ENCODE data around the gene GFY. TPM values are rescaled to one million over a fixed set of nuclear protein-coding genes. Genes with fewer than 3 reads are reported as not detected.

Gene GFY
- total and polyA plus RNA-seq, 2 donors (not counting 3 experiments of a cell fraction or from before 2014, with no cell fraction given) = not detected

DNA sequence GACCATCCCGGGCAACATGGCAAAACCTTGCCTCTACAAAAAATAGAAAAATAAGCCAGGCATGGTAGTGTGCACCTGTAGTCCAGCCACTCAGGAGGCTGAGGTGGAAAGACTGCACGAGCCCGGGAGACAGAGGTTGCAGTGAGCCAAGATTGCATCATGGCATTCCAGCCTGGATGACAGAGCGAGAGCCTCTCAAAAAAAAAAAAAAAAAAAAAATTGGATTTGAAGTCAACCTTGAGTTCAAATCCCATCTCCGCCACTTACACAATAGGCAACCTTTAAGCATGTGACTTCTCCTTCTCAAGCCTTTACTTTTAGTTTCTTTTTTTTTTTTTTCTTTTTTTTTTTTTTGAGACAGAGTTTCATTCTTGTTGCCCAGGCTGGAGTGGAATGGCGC lies 25.2 kb upstream of the GFY start:
- no peaks in the 10 kb centered on the region for H3K4me1 ChIP-seq (ENCODE audit: control insufficient read depth, extremely low read depth, insufficient read depth, low read length)
- no peak overlapping the region for H3K9ac ChIP-seq (replicated peaks; ENCODE audit: extremely low read depth, insufficient read depth, low read length)
- H3K9me1 ChIP-seq (replicated peaks; ENCODE audit: control insufficient read depth, extremely low read depth, insufficient read depth, low read length) = no peaks in the 10 kb centered on the region
- BruUV-seq (replicated peaks) = no TSS peak
- no peaks in the 10 kb centered on the region for H3K9me3 ChIP-seq (replicated peaks; ENCODE audit: control insufficient read depth, insufficient read depth, low read length)
- dilution Hi-C loops (cut with MboI; ENCODE audit: extremely low pct_ligation_motif_present, low sequenced_read_pairs) (no loop called here), intact Hi-C loops (cut with micrococcal nuclease) (no loop called here)
- no peaks in the 10 kb centered on the region for H4K20me1 ChIP-seq (replicated peaks; ENCODE audit: control insufficient read depth, extremely low read depth, insufficient read depth, low read length)
- H3K79me2 ChIP-seq (ENCODE audit: control insufficient read depth, insufficient read depth, low read length) = no peaks in the 10 kb centered on the region
- H3K4me3 ChIP-seq (replicated peaks in 1 of 3; ENCODE audit: insufficient read depth in 1 of 3, low read depth in 1 of 3, low read length in 3 of 3) = no peak overlapping the region
- no peaks in the 10 kb centered on the region for H3K27me3 ChIP-seq (ENCODE audit: control insufficient read depth in 2 of 2, insufficient read depth in 2 of 2, low read length in 2 of 2)
- H3K36me3 ChIP-seq (ENCODE audit: control insufficient read depth in 2 of 2, extremely low read depth in 1 of 2, insufficient read depth in 2 of 2, low read length in 2 of 2) = no peaks in the 10 kb centered on the region
- FAIRE-seq (no peak), DNase-seq (ENCODE audit: low read depth, low spot score) (no peak)
- H2AFZ ChIP-seq (ENCODE audit: low read depth, low read length) = no peak overlapping the region
- no peak overlapping the region for H3K4me2 ChIP-seq (ENCODE audit: insufficient read depth, low read length)
- ChIA-PET POLR2A (no interaction called here), CTCF (no interaction called here)
- H3K27ac ChIP-seq (ENCODE audit: insufficient read depth, low read depth, low read length) = no peak overlapping the region
- TF ChIP-seq GATA2 (IDR thresholded peaks at IDR 0.05; ENCODE audit: insufficient read depth, insufficient read length, low read depth, low read length) (no peak), JUN (IDR thresholded peaks at IDR 0.05; ENCODE audit: borderline replicate concordance, insufficient read depth, insufficient read length, low read depth) (no peak), POLR2A (IDR thresholded peaks at IDR 0.05; ENCODE audit: low read depth, low read length) (no peak), FOS (IDR thresholded peaks at IDR 0.05; ENCODE audit: borderline replicate concordance, insufficient read depth, low read length) (no peak), EZH2 (IDR thresholded peaks at IDR 0.05; ENCODE audit: borderline replicate concordance, low read depth, low read length, severe bottlenecking) (no peak), POLR2AphosphoS5 (IDR thresholded peaks at IDR 0.05; ENCODE audit: insufficient read depth, low read depth, low read length) (no peak), MYC (IDR thresholded peaks at IDR 0.05; ENCODE audit: low read depth, low read length) (no peak)
- TF ChIP-seq, protein P1, sequence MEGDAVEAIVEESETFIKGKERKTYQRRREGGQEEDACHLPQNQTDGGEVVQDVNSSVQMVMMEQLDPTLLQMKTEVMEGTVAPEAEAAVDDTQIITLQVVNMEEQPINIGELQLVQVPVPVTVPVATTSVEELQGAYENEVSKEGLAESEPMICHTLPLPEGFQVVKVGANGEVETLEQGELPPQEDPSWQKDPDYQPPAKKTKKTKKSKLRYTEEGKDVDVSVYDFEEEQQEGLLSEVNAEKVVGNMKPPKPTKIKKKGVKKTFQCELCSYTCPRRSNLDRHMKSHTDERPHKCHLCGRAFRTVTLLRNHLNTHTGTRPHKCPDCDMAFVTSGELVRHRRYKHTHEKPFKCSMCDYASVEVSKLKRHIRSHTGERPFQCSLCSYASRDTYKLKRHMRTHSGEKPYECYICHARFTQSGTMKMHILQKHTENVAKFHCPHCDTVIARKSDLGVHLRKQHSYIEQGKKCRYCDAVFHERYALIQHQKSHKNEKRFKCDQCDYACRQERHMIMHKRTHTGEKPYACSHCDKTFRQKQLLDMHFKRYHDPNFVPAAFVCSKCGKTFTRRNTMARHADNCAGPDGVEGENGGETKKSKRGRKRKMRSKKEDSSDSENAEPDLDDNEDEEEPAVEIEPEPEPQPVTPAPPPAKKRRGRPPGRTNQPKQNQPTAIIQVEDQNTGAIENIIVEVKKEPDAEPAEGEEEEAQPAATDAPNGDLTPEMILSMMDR (IDR thresholded peaks at IDR 0.05; ENCODE audit: extremely low read depth in 1 of 2, insufficient read depth in 1 of 2, low read depth in 1 of 2, low read length in 2 of 2) = no peak
- TF ChIP-seq, protein P2, sequence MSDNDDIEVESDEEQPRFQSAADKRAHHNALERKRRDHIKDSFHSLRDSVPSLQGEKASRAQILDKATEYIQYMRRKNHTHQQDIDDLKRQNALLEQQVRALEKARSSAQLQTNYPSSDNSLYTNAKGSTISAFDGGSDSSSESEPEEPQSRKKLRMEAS (IDR thresholded peaks at IDR 0.05; ENCODE audit: insufficient read depth, insufficient read length) = no peak

Data from endothelial cell of umbilical vein (primary cell).